HG02981 (cell line): ENCODE measurements around the gene MAGI3.

Experiments
- ATAC-seq: cut with Tn5 transposase; IDR thresholded peaks from one replicate; pipeline ENCODE4 v1.9.1; 2021; ENCODE audit warnings: mild to moderate bottlenecking, moderate library complexity; ENCODE audit not compliant: unreplicated experiment

The MAGI3 gene

GRCh38 chr1:113652771-113653170 lies 262.5 kb downstream of the MAGI3 start:
- no peak for ATAC-seq

DNA sequence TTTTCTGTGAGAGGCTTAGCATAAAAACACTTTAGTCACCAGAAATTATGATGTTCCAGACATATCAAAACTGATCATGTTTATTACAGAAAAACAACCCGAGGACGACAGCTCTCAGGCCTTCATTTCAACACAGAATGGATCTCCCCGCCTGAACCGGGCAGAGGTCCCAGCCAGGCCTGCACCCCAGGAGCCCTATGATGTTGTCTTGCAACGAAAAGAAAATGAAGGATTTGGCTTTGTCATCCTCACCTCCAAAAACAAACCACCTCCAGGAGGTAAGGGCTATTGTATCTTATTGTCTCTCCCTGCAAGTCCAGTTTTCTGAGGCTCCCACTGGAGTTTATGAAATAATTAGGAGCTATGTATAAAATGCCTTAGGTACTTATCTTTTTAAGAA lies 263.4 kb downstream of the MAGI3 start:
- no peak for ATAC-seq

DNA sequence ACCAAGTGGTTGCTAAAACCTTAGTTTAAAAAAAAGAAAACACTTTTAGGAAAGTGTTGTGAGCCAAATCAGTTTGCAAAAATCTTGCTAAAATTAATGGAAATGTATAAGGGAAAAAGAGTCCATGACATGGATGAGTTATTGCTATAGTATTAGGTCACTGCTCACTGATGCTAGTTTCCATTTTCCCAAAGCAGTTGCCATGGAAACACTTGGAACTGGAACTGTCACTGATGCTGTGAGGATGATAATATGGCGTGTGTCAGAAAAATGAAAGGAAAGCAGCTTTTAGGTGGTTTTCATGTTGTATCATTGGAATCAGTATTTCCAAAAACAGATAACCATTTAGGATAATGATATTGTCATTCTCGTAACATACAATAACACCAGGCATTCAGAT lies 264.6 kb downstream of the MAGI3 start:
- no peak for ATAC-seq

DNA sequence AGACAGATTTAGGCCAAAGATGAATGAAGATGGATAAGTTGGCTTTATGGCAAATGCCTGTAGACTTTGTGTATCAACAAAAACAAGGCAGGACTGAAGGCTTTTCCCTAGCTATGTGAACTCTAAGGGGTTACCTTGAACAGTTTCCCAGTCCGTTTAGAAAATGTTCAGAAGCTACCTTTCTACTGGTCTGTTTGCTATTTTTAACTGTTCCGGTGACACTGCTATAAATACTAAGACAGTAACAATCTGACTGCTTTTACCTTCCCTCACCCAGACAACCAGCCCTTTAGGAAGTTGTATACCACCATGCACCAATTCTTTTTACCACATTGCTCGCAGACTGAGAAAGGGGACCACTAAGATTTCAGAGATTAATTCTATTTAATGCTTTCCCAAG lies 266.8 kb downstream of the MAGI3 start:
- ATAC-seq, result no peak

DNA sequence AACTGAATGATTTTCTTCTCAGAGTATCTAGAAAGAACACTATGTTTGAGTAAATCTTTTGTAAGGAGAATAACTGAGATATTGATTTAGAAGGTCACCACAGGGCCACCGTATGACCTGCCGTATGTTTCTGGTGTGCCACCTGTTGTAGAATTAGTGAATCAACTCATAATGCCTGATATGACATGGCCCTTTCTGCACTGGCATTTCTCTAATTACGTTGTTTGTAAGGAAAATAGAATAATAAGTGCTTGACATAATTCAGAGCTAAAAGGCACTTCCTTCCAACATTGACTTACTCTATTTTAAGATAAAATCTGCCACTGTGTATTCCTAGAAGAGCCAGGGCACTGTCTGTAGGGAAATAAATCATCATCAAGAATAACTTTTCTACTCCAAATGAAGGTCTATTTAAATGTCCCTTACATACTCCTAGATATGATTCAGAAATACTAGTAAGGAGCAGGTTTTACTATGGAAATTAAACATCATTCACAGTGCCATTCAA lies 267.3 kb downstream of the MAGI3 start:
- no peak for ATAC-seq

GRCh38 chr1:113659035-113659434 lies 268.7 kb downstream of the MAGI3 start:
- ATAC-seq, result no peak

- ATAC-seq, result no peak
Measured at GRCh38 chr1:113659556-113659955, 269.2 kb downstream of the MAGI3 start.

- ATAC-seq, result no peak
Measured at GRCh38 chr1:113660088-113660487, 269.8 kb downstream of the MAGI3 start.

GRCh38 chr1:113662101-113662500 lies 271.8 kb downstream of the MAGI3 start:
- ATAC-seq, result no peak

DNA sequence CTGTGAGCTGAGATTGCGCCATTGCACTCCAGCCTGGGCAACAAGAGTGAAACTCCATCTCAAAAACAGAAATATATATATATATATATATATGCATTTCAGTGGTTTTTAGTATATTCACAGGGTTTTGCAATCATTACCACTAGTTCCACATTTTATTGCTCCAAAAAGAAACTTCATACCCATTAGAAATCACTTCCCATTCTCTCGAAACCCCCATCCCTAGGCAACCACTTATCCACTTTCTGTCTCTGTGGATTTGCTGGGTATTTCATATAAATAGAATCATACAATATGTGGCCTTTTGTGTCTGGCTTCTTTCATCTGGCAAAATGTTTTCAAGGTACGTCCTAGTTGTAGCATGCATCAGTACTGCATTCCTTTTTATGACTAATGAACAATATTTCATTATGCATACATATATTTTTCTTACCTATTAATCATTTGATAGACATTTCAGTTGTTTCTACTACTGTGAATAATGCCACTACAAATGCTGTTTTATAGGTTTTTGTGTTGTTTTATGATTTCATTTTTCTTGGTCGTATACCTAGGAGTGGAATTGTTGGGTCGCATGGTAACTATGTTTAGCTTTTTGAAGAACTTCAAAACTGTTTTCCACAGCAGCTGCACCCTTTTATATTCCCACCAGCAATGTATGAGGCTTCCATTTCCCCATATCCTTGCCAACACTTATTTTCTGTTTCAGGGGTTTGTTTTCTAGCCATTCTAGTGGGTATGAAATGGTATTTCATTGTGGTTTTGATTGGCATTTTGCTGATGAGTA lies 273.0 kb downstream of the MAGI3 start:
- no peak for ATAC-seq

GRCh38 chr1:113665071-113665470 lies 274.8 kb downstream of the MAGI3 start:
- ATAC-seq, result no peak

DNA sequence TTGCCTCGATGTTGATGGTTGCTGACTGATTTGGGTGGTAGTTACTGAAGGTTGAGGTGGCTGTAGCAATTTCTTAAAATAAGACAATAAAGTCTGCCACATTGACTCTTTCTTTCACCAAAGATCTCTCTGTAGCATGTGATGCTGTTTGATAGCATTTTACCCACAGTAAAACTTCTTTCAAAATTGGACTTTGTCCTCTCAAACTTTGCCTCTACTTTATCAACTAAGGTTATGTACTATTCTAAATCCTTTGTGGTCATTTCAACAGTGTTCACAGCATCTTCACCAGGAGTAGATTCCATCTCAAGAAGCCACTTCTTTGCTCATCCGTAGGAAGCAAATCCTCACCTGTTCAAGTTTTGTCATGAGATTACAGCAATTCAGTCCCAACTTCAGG lies 275.8 kb downstream of the MAGI3 start:
- ATAC-seq, result no peak

- ATAC-seq, result no peak
Measured at GRCh38 chr1:113669988-113670387, 279.7 kb downstream of the MAGI3 start.

DNA sequence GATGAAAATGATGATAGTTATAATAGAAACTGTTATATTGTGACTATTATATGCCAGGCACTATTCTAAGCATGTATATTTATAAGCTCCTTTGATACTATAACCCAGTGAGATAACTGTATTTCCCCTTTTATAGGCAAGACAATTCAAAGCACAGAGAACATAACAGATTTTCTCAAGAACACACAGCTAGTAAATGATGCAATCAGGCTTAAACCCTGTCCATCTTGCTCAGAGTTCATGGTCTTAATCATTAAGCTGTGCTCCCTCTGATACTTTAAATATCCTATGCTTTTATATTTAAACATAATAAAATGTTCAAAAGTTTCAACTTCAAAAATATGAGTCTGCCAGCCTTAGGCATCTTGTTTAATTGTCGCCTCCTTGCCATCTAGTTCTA lies 280.3 kb downstream of the MAGI3 start:
- no peak for ATAC-seq

DNA sequence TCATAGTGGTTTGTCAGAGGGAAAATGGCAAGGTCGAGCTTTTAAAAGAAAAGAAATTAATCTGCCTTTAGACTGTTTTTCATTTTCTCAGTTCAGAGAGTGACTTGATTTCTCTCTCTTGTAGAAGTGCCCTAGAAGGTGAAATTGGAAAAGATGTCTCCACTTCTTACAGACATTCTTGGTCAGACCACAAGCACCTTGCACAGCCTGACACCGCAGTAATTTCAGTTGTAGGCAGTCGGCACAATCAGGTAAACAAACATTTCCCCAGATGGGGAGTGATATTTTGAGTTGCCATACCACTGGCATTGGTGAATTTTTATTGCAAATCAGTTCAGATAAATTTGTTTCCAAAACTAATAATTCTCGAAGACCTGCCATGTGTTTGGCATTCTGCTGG lies 282.2 kb downstream of the MAGI3 start:
- no peak for ATAC-seq

DNA sequence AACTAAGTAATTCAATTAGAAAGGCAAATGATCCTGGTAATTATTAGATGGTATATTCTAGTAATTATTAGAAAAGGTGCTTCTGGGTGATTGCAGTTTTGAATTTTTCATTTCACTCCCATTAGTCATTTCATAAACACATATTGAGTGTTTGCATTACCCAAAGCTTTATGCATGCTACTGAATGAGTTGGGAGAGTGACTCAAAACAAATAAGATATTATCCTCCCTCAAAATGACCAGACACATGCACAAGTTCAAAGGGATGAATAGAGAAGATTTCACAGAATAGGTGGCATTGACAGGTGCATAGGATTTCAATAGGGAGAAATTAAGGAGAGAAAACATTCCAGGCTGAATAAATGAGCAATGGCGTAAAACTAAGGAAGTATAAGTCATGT lies 284.3 kb downstream of the MAGI3 start:
- ATAC-seq, result no peak

GRCh38 chr1:113675302-113675701 lies 285.0 kb downstream of the MAGI3 start:
- no peak for ATAC-seq

- ATAC-seq, result no peak
Measured at GRCh38 chr1:113676524-113676923, 286.2 kb downstream of the MAGI3 start.

- no peak for ATAC-seq
Measured at GRCh38 chr1:113677250-113678158, 287.2 kb downstream of the MAGI3 start.

- no peak for ATAC-seq
Measured at GRCh38 chr1:113678159-113678469, 287.8 kb downstream of the MAGI3 start.

DNA sequence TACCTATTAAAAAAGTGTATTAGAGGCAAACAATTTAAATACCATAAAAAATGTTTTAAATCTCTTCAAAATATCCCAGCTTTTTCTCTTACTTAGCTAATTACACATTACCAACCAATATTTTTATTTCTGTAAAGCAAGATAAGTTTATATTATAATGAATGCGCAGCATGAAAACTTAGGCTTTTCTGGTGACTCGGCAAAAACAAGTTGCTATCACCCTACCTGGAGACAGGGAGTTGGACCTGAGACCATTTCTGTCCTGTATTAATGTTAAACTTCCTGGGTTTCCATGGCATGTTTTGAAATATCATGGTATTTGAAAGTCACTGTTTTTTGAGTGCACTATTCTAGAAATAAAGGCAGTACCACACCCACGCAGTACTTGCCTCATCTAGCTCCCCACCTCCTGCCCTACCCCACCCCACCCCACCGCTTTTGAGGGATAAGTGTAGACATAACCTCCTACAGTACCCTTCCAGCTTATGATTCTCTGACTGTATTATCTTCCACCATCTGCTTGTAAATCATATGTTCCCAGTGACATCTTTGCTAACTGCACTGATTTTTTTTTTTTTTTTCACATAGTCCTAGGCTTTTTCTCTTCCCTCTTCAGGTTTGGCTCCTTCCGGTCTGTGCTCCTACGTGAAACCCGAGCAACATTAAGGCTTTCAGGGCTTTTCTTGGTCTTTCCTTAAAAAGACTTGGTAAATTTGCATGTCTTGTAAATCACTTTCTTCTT lies 291.5 kb downstream of the MAGI3 start:
- no peak for ATAC-seq
